ENCODE measurements around the gene PSAT1. TPM values are rescaled to one million over a fixed set of nuclear protein-coding genes. Genes with fewer than 3 reads are reported as not detected.

Gene PSAT1
- total RNA-seq, 1 experiment from 2014 or later = 226 TPM

DNA sequence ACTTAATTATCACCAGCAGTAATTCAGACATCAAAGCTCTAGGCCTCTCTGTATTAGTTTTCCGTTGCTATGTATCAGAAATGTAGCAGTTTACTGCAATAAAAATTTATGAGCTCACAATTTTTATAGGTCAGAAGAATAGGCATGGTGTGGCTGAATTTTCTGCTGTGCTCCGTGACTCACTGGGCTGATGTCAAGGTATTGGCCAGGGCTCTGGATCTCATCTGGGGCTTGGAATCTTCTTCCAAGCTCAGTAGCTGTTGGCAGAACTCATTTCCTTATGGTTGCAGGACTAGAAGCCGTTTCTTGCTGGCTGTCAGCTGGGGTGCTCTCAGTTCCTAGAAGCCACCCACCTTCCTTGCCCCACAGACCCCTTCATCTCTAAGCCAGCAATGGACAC lies 66.3 kb downstream of the PSAT1 start:
- no peak for DNase-seq (ENCODE audit: low read depth, low spot score)
- no peak for ATAC-seq
- Histone ChIP-seq H3K9me3 (ENCODE audit: control insufficient read depth in 1 of 2, insufficient read depth in 1 of 2, low read depth in 1 of 2, low read length in 2 of 2) (no peaks in the 10 kb centered on the region), H3K4me2 (ENCODE audit: low read length) (no peak overlapping the region), H3K27me3 (ENCODE audit: insufficient read depth, low read length) (no peaks in the 10 kb centered on the region), H3K9me2 (ENCODE audit: insufficient read depth) (no peaks in the 10 kb centered on the region), H3K4me3 (replicated peaks in 1 of 2; ENCODE audit: low read depth in 1 of 2, low read length in 2 of 2) (no peak overlapping the region), H4K20me1 (ENCODE audit: insufficient read depth) (no peaks in the 10 kb centered on the region), H3K36me3 (ENCODE audit: control insufficient read depth in 1 of 2, insufficient read depth in 2 of 2, low read length in 2 of 2) (no peaks in the 10 kb centered on the region), H3K27ac (ENCODE audit: low read depth, low read length) (no peak overlapping the region), H3K4me1 (ENCODE audit: control insufficient read depth in 1 of 2, insufficient read depth in 2 of 2, low read length in 2 of 2) (peaks cover 5 to 10% of the 10 kb centered on the region in 2 experiments; a peak in 2 of 4 replicates), H3K9ac (ENCODE audit: low read length) (no peak overlapping the region), H3K79me2 (ENCODE audit: insufficient read depth, low read length) (no peaks in the 10 kb centered on the region), H2AFZ (ENCODE audit: low read depth, low read length, poor library complexity, severe bottlenecking) (no peak overlapping the region)
- no TSS peak for BruUV-seq (replicated peaks)
- intact Hi-C loops (cut with micrococcal nuclease) = loop anchor here (10.0 kb wide), 1 partner anchor 388 kb away; no protein-coding TSS in a partner anchor
- POLR2A ChIA-PET = no interaction called here
- TF ChIP-seq CBX3 (IDR thresholded peaks at IDR 0.05; ENCODE audit: low read depth) (no peak), ZFX (IDR thresholded peaks at IDR 0.05) (no peak)
- RAD21 ChIA-PET (ENCODE audit: low non-redundant PET in 1 of 2, low total read pairs in 2 of 2, uncharacterized antibody in 2 of 2, unreplicated experiment in 2 of 2) = no interaction called here
- CTCF ChIA-PET = no interaction called here

DNA sequence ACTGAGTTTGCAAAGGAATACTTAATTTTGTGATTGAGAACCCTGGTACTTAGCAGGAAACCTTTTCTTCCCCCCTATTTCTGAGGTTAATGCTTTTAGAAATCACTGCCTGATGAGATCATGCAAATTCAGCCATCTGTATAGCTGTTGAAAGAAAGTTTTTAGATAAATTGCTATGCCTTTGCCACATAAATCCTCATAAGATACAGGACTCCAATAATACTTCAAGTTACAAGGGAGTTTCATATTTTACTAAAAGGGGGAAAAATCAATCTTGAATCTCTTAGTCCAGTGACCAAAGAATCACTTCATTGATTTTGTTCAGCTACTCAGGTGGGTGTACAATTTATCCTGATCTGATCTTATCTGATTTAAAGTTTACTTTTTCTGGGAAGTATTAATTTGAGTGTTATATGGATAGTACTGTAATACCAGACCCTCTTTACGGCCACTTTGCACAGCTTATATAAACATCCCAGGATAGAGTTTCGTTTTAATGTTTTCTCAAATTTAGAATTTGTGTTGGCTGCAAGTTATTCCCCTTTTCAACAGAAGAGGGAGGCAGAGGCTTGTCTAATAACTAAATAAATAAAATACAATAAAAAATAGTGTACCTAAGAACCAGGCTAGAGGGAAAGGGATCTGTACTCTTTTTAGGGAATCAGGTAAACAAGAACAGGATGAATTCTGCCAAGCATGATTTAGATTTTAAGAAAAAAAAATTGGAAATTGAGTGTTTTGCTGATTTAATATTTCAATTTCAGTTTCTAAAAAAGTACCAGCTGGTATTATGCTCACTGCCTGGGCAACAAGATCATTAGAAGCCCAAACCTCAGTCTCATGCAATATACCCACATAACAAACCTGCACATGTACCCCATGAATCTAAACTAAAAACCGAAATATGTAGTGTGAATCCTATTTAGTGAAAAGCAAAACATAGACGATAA lies 69.1 kb downstream of the PSAT1 start:
- BruUV-seq (replicated peaks) = no TSS peak
- Histone ChIP-seq H3K4me2 (ENCODE audit: low read length) (no peak overlapping the region), H3K79me2 (ENCODE audit: insufficient read depth, low read length) (no peaks in the 10 kb centered on the region), H2AFZ (ENCODE audit: low read depth, low read length, poor library complexity, severe bottlenecking) (no peak overlapping the region), H3K4me3 (replicated peaks in 1 of 2; ENCODE audit: low read depth in 1 of 2, low read length in 2 of 2) (no peak overlapping the region), H3K36me3 (ENCODE audit: control insufficient read depth in 1 of 2, insufficient read depth in 2 of 2, low read length in 2 of 2) (no peaks in the 10 kb centered on the region), H3K9me3 (ENCODE audit: control insufficient read depth in 1 of 2, insufficient read depth in 1 of 2, low read depth in 1 of 2, low read length in 2 of 2) (no peaks in the 10 kb centered on the region), H4K20me1 (ENCODE audit: insufficient read depth) (no peaks in the 10 kb centered on the region), H3K9me2 (ENCODE audit: insufficient read depth) (no peaks in the 10 kb centered on the region), H3K9ac (ENCODE audit: low read length) (no peak overlapping the region), H3K27ac (ENCODE audit: low read depth, low read length) (no peak overlapping the region), H3K4me1 (ENCODE audit: control insufficient read depth in 1 of 2, insufficient read depth in 2 of 2, low read length in 2 of 2) (peaks cover 0 to 8% of the 10 kb centered on the region in 2 experiments; a peak in 1 of 4 replicates), H3K27me3 (ENCODE audit: insufficient read depth, low read length) (0 out of 2 replicates have a peak, but pooled peaks cover 1% of the 10 kb centered on the region)
- RAD21 ChIA-PET (ENCODE audit: low non-redundant PET in 1 of 2, low total read pairs in 2 of 2, uncharacterized antibody in 2 of 2, unreplicated experiment in 2 of 2) = no interaction called here
- ATAC-seq (no peak), DNase-seq (ENCODE audit: low read depth, low spot score) (no peak)
- TF ChIP-seq ZFX (IDR thresholded peaks at IDR 0.05) (no peak), RAD21 (IDR thresholded peaks at IDR 0.05; ENCODE audit: low read depth) (peak; percentile 52), SIN3A (IDR thresholded peaks at IDR 0.05; ENCODE audit: low read depth) (no peak), POLR2AphosphoS5 (IDR thresholded peaks at IDR 0.05; ENCODE audit: low read depth, low read length) (no peak)
- TF ChIP-seq, protein P1, sequence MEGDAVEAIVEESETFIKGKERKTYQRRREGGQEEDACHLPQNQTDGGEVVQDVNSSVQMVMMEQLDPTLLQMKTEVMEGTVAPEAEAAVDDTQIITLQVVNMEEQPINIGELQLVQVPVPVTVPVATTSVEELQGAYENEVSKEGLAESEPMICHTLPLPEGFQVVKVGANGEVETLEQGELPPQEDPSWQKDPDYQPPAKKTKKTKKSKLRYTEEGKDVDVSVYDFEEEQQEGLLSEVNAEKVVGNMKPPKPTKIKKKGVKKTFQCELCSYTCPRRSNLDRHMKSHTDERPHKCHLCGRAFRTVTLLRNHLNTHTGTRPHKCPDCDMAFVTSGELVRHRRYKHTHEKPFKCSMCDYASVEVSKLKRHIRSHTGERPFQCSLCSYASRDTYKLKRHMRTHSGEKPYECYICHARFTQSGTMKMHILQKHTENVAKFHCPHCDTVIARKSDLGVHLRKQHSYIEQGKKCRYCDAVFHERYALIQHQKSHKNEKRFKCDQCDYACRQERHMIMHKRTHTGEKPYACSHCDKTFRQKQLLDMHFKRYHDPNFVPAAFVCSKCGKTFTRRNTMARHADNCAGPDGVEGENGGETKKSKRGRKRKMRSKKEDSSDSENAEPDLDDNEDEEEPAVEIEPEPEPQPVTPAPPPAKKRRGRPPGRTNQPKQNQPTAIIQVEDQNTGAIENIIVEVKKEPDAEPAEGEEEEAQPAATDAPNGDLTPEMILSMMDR (IDR thresholded peaks at IDR 0.05 in 2 of 3, conservative IDR thresholded peaks at IDR 0.05 in 1 of 3; ENCODE audit: borderline replicate concordance in 1 of 3, insufficient read depth in 1 of 3, low read depth in 2 of 3, low read length in 2 of 3) = peak; percentile 32 to 62 (median 54); a peak in 5 of 6 replicates
- POLR2A ChIA-PET = interaction anchor here (0.6 kb wide), 1 partner anchor 216 kb away, joined by 3 read pairs; no protein-coding TSS in a partner anchor
- intact Hi-C loops (cut with micrococcal nuclease) = loop anchor here (10.0 kb wide), 1 partner anchor 391 kb away; no protein-coding TSS in a partner anchor
- CTCF ChIA-PET = interaction anchor here (0.6 to 1.4 kb wide), 5 partner anchors 16 to 931 kb away, joined by 3 to 8 read pairs (median 4); no protein-coding TSS in a partner anchor

All from HCT116 (cell line).